Testis (tissue), 3 donors: ENCODE measurements around the gene SLC36A2. TPM values are rescaled to one million over a fixed set of nuclear protein-coding genes. Genes with fewer than 3 reads are reported as not detected.

Experiments
- DNase-seq: peaks from one replicate; pipeline ENCODE4 v3.0.0-alpha.2; 2019
- H3K27ac ChIP-seq, 2 donors: fragments of 200-600 bp; sonication (generic); one replicate each; pipeline ENCODE4 v1.5.1; 2019
- H3K27me3 ChIP-seq: fragments of 200-600 bp; sonication (generic); one replicate; pipeline ENCODE4 v1.5.1; 2019
- H3K36me3 ChIP-seq: fragments of 200-600 bp; sonication (generic); one replicate; pipeline ENCODE4 v1.5.1; 2017; ENCODE audit warnings: low read depth; ENCODE audit errors: missing control alignments
- H3K4me1 ChIP-seq: fragments of 200-600 bp; sonication (generic); one replicate; pipeline ENCODE4 v1.5.1; 2019
- H3K4me3 ChIP-seq, 2 donors: fragments of 200-600 bp; sonication (generic); one replicate each; pipeline ENCODE4 v1.5.1; 2017 to 2019
- H3K9me3 ChIP-seq: fragments of 200-600 bp; sonication (generic); one replicate; pipeline ENCODE4 v1.5.1; 2017
- POLR2A ChIP-seq: fragments of 450-650 bp; IDR thresholded peaks from one replicate; pipeline ENCODE4 v1.6.1; 2017; ENCODE audit warnings: antibody characterized with exemption, mild to moderate bottlenecking, moderate library complexity
- WGBS, 2 donors: methylation state at CpG; one replicate each; pipeline ENCODE4 v1.1.5; 2018; 5-methylcytosine and 5-hydroxymethylcytosine counted together
- intact Hi-C: fragments of 100-400 bp; cut with DNase I; formaldehyde crosslinking; loops from one replicate; pipeline ENCODE4 v1.15.1; 2023; ENCODE audit warnings: low total_unique reads
- polyA plus RNA-seq: library from polyadenylated mRNA; stranded (reverse); fragments of 350-450 nt; fragmentation: Illumina TruSeq; extraction: RNeasy Lipid Tissue Mini Kit (QIAGEN cat#74804); gene quantifications from one replicate; pipeline ENCODE4 v1.2.3, GENCODE V29; 2014; ENCODE audit warnings: low read depth, low replicate concordance; ENCODE audit not compliant: insufficient read depth
- total RNA-seq, 2 donors: library from RNA; depleted of rRNA; stranded (reverse); fragments of >200 nt; gene quantifications; one replicate each; pipeline ENCODE4 v1.2.3, GENCODE V29; 2016
- TF ChIP-seq, protein P1 (sequence below), 3 experiments: fragments of 450-650 bp in 2 of 3; fragments of 200-600 bp in 1 of 3; sonication (generic) in 1 of 3; IDR thresholded peaks; one replicate each; pipeline ENCODE4 v1.5.1; 2016 to 2019; ENCODE audit warnings: antibody characterized with exemption in 3 of 3, mild to moderate bottlenecking in 2 of 3, moderate library complexity in 1 of 3

The SLC36A2 gene
- total and polyA plus RNA-seq, 3 donors from 2014 or later = 0.43 to 1.5 (median 0.47) TPM

DNA sequence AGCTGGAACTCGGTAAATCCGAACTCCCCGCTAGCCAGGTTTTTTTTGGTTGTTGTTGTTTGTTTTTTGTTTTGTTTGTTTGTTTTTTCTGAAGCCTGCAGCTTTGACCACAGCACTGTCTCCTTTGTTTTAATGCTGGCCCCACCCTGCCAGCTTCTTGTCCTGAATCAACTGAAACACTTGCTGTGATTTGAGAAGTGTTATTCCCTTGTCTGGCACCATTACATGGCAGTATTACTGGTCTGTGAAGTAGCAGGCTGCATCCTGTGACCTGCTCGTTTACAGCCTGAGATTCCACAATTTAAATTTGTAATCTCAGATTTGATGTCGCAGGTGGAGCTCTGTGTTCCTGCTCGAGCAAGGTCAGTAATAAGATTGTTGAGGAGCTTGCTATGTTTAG, 1.4 kb upstream of the SLC36A2 start:
- no peak for TF ChIP-seq POLR2A
- TF ChIP-seq, protein P1, sequence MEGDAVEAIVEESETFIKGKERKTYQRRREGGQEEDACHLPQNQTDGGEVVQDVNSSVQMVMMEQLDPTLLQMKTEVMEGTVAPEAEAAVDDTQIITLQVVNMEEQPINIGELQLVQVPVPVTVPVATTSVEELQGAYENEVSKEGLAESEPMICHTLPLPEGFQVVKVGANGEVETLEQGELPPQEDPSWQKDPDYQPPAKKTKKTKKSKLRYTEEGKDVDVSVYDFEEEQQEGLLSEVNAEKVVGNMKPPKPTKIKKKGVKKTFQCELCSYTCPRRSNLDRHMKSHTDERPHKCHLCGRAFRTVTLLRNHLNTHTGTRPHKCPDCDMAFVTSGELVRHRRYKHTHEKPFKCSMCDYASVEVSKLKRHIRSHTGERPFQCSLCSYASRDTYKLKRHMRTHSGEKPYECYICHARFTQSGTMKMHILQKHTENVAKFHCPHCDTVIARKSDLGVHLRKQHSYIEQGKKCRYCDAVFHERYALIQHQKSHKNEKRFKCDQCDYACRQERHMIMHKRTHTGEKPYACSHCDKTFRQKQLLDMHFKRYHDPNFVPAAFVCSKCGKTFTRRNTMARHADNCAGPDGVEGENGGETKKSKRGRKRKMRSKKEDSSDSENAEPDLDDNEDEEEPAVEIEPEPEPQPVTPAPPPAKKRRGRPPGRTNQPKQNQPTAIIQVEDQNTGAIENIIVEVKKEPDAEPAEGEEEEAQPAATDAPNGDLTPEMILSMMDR (IDR thresholded peaks at IDR 0.05) = no peak
- H3K36me3 ChIP-seq = no peaks in the 10 kb centered on the region
- H3K4me1 ChIP-seq = no peaks in the 10 kb centered on the region
- no peak overlapping the region for H3K27ac ChIP-seq
- no peaks in the 10 kb centered on the region for H3K9me3 ChIP-seq
- intact Hi-C loops = no loop called here
- 53 to 57% methylated on average over 6 of the region's 6 CpGs for WGBS, 2 donors
- H3K27me3 ChIP-seq = no peaks in the 10 kb centered on the region
- DNase-seq = no peak
- no peak overlapping the region for H3K4me3 ChIP-seq

DNA sequence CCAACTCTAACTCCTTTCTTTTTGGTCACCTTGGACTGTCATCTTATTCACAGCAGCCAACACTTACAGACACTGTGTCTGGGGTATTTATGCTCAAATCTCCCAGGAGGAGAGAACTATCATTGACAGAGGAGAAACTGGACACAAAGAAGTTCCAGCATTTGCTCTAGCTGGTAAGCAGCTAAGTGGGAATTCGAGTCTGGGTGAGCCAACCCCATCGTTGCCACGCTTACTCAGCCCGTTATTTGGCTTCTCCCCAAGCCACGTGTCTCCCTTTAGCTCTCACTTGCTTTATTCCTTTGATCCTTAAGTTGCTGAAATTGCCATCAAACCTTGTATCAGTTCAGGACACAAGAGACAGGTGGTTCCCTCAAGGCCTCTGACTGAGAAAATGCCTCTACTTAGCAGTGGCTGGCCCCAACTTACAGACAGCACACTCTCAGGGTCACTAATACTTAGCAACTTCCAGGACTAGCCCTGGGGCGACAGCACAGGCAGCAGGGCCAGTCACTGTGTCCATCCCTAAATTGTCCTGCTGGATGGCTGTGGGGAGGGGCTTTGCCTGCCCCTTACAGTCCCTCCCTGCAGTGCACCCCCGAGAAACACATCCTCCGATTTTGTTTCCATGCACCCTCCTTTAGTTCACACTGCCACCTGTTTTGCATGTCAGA, 1.4 kb downstream of the SLC36A2 start:
- no peak for DNase-seq
- H3K4me3 ChIP-seq = no peak overlapping the region
- H3K4me1 ChIP-seq = no peaks in the 10 kb centered on the region
- 53 to 80% methylated on average over 8 of the region's 8 CpGs for WGBS, 2 donors
- no peaks in the 10 kb centered on the region for H3K9me3 ChIP-seq
- no peaks in the 10 kb centered on the region for H3K36me3 ChIP-seq
- intact Hi-C loops = no loop called here
- no peaks in the 10 kb centered on the region for H3K27me3 ChIP-seq
- no peak overlapping the region for H3K27ac ChIP-seq
- TF ChIP-seq POLR2A = no peak
- TF ChIP-seq, protein P1 (IDR thresholded peaks at IDR 0.05) = no peak

DNA sequence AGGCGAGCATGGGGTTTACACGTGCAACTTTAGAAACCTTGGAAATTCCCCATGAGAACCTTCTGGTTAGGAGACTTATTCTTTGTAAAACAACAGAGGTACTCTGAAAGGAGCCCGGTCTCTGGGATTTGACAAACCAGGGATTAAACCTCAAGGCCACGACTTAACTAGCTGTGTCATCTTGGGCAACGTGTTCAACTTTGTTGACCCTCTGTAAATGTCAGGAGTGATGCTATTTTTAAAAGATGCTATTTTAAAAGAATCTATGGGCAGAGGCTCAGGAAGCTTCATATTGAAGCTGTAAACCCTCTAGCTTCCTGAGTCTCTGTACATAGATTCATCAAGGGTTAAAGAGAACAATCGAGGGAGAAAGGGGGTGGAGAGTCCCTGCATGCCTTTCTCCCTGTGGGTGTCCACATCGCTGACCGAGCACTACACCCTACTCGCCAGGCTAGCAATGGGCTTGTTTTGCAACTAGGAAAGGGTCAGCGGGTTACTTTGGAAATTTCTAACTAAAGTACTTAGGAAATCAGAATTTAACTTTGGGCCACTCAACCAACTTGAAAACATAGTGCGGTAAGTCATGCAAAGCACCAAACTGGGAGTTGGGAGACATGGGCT, 2.1 kb downstream of the SLC36A2 start:
- intact Hi-C loops = no loop called here
- no peak for DNase-seq
- WGBS, 2 donors = 54 to 58% methylated on average over 11 of the region's 11 CpGs
- Histone ChIP-seq H3K36me3 (no peaks in the 10 kb centered on the region), H3K4me3 (no peak overlapping the region), H3K27ac (no peak overlapping the region), H3K4me1 (no peaks in the 10 kb centered on the region), H3K27me3 (no peaks in the 10 kb centered on the region), H3K9me3 (no peaks in the 10 kb centered on the region)
- TF ChIP-seq, protein P1 (IDR thresholded peaks at IDR 0.05) = no peak
- no peak for TF ChIP-seq POLR2A

DNA sequence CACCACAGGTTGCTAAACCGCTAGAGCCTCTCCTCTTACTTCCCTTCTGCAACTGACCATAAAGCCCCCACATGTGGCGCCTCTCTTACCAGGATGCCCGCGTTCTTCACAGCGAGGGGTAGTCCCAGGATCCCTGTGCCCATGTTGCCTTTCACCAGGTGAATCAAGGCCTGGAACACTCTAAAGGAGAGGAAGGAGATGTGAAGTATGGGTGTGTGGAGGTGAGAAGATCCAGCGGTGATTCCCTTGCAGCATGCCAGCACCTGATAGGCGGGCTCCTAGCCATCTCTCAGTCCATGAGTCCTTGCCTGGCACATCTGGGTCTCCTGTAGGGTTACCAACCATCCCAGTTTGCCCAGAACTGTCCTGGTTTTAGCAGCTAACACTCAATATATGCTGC, 3.3 kb downstream of the SLC36A2 start:
- Histone ChIP-seq H3K4me1 (no peaks in the 10 kb centered on the region), H3K27ac (no peak overlapping the region), H3K4me3 (no peak overlapping the region), H3K36me3 (no peaks in the 10 kb centered on the region), H3K9me3 (no peaks in the 10 kb centered on the region), H3K27me3 (no peaks in the 10 kb centered on the region)
- 93 to 96% methylated on average over 7 of the region's 7 CpGs for WGBS, 2 donors
- TF ChIP-seq, protein P1 (IDR thresholded peaks at IDR 0.05) = no peak
- TF ChIP-seq POLR2A = no peak
- no peak for DNase-seq
- intact Hi-C loops = no loop called here

DNA sequence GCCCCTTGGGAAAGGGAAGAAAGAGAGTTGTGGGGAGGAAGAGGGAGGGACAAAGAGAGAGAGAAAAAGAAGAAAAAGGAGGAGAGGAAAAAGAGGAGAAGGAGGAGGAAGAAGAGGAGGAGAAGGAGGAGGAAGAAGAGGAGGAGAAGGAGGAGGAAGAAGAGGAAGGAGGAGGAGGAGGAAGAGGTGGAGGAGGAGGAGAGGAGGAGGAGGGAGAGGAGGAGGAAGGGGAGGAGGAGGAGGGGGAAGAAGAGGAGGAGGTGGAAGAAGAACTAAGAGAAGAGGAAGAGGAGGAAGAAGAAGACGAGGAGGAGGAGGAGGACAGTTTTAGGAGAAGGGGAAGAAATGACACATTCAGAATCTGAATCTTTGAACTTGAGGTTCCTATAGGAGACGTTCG, 7.4 kb downstream of the SLC36A2 start:
- no peak overlapping the region for H3K27ac ChIP-seq
- no peak for DNase-seq
- TF ChIP-seq, protein P1 (IDR thresholded peaks at IDR 0.05) = no peak
- no peak for TF ChIP-seq POLR2A
- H3K4me1 ChIP-seq = no peaks in the 10 kb centered on the region
- H3K36me3 ChIP-seq = no peaks in the 10 kb centered on the region
- H3K4me3 ChIP-seq = no peak overlapping the region
- H3K27me3 ChIP-seq = no peaks in the 10 kb centered on the region
- intact Hi-C loops = no loop called here
- no peaks in the 10 kb centered on the region for H3K9me3 ChIP-seq
- WGBS, 2 donors = 83% methylated on average over 3 of the region's 3 CpGs
